Activated CD8-positive, alpha-beta memory T cell treated with anti-CD3 and anti-CD28 coated beads for 4 hours (primary cell): ENCODE measurements around the gene ATG16L1.

Experiments used
- DNase-seq, 2 donors: peaks; one replicate each; pipeline ENCODE4 v3.0.0-alpha.2; 2020; ENCODE audit warnings: low read depth in 2 of 2

Gene ATG16L1

DNA sequence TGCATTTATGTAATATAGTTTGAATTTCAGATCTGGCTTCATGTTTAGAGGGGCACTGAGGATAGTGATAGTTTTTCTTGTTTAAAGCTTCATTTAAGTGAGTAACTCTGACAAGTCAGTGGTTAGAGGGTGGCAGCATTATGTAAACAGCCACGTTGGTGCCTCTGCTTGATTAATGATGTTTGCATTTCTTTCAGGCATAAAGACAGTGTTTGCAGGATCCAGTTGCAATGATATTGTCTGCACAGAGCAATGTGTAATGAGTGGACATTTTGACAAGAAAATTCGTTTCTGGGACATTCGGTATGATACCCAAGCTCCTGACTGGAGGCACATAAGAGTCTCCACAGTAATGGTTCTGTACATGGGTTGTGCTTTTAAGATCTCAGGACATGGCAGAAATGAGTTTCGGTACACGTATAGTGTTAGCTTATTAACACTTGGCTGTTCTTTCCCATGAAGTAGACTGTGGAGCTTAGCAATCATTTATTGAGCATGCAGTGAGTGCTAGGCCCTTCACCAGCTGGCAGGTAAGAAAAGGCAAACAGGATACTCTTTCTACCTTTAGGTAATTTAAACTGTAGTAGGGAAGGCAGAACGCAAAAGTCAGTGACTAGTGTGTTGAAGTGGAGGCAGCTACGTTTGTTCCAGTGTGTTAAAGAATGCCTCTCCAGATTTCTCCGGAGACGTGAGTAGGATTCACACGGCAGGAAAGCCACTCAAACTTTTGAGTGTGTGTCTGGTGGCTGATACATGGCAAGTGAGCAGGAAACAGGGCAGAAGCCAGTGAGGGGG is 38.8 kb downstream of the ATG16L1 start:
- DNase-seq: no peak

DNA sequence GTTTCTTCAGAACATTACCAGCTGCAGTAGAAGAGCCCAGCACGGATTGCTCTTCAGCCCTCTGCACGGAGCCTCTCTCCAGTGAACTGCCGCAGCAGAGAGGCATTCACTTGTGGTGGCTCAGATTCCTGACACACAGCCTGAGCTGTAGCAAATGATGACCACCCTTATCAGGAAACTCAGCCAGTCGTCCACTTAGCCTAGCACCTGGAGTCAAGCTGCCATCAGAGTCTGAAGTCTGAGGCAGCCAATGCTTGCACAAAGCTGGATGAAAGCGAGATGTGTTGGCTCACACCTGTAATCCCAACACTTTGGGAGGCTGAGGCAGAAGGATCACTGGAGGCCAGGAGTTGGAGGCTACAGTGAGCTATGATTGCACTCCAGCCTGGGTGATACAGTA is 44.4 kb downstream of the ATG16L1 start:
- no peak for DNase-seq

GRCh38 chr2:233297076-233297475 is 45.6 kb downstream of the ATG16L1 start:
- no peak for DNase-seq

DNA sequence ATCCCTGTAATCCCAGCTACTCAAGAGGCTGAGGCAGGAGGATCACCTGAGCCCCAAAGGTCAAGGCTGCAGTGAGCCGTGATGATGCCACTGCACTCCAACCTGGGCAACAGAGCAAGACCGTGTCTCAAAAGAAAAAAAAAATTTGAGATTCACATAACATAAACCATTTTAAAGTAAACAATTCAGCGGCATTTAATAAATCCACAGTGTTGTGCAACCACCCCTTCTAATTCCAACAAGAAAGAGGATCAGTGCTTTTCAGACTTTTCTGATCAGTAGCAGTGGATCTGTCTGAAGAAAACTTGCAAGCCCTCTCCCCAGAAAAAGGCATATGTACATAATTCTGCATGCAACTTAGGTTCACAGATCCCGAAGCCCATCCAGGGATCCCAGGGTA is 48.9 kb downstream of the ATG16L1 start:
- no peak for DNase-seq

DNA sequence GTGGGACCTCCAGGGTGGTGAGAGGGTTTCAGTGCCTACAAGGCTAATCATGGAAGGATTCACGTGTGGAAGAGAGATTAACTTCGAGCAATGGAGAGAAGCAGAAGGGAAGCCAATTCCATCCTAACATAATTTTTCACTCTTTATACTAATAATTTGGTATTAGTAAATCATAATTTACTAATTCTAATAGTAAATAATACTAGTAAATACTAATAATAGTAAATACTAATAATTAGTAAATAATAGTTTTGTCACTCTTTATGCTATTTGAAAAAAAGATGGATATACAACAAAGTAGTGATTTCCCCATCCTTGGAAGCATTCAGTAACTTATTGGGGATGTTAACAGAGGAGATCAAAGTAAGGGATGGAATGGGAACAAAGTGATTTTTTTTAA is 49.8 kb downstream of the ATG16L1 start:
- DNase-seq: no peak

DNA sequence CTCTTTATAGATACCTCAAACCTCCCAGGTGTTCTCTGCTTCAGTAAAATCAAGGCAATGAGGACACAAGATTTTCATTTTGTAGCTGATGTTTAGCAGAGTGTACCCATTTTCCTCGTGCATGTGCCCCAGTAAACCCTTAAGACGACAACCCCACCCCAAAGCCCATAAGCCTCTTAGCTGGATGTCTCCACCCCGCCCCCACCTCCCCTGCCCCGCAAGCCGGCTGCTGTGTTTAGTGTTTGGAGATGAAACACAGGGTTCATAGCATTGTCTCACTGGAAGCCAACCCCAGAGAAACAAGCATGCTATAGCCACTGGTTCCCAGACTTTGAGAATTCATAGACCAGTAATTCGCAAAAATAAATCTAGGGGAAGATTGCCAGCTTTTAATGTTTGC is 50.3 kb downstream of the ATG16L1 start:
- no peak for DNase-seq

DNA sequence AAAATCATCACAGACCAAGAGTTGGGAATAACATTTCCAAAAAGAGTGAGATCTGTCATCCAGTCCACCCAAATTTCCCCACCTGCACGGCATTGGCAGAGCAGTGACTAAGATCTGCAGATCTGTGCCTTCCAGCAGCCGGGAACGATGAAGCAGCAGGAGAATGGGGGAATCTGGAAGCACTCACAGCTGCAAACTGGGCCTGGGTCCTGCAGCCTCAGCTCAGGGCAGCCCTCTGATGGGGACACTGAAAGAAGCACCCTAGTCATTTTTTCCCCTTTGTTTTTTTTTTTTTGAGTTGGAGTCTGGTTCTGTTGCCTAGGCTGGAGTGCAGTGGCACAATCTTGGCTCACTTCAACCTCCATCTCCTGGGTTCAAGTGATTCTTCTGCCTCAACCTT is 51.8 kb downstream of the ATG16L1 start:
- DNase-seq: no peak

DNA sequence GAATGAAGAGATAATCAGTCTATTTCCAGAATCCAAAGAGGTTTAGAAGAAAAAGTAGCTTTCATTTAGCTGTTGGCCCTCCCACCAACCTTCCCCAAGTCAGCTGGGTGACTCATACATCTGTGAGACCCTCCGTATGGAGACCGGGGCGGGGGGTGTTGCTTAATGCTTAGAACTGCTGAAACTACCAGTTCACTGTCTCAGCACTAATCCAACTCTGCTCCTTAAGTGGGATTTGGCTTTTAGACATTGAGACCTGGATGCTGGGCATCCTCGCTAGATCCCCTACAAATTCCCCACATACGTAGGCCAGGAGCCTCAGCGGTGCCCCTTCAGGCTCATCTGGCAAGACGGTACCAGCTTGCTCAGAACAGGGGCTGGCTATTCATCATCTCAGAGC is 56.1 kb downstream of the ATG16L1 start, which contains the start of gene SAG:
TSS of gene SAG (plus strand) at position 252 of the 400 bp plus-strand sequence. CDS start 1,374 bp downstream, outside the sequence.
- DNase-seq: no peak

- no peak for DNase-seq
These were observed 59.9 kb downstream of the ATG16L1 start for GRCh38 chr2:233311241-233311926.

- no peak for DNase-seq
These were observed 61.4 kb downstream of the ATG16L1 start for GRCh38 chr2:233312874-233313273.

DNA sequence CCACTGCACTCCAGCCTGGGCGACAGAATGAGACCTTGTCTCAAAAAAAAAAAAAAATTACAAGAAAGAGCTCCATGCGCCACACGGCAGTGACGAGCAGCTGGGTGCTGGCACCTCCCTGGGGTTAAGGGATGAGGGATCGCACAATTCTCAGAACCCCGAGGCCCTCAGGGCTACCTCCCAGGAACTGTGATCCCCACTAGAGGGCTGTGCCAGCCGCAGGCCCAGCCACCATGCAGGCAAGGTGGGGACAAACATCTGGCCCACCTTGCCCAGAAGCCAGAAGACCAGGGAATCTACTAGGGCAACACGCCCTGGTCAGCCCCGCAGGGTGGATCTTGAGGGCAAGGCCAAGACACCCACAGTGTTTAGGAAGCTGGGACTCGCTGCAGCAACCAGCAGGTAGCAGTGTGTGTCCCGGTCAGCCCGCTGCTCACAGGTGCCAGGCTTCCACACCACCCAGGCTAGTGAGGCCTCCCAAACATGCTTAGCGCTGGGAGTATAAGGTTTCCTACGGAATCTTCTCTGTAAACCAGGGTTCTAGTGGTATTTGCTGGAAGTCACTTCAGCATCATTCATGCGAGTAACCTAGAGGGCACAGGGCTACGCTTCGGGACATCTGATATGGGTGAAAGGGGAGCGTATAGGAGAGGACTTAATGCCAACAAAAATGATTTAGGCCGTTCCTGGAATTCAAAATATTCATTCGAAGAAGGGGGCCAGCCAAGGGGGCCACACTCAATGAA is 62.9 kb downstream of the ATG16L1 start:
- no peak for DNase-seq

- no peak for DNase-seq
These were observed 65.9 kb downstream of the ATG16L1 start for GRCh38 chr2:233317196-233317943.

- DNase-seq: no peak
These were observed 67.8 kb downstream of the ATG16L1 start for GRCh38 chr2:233319256-233319655.

- no peak for DNase-seq
These were observed 69.0 kb downstream of the ATG16L1 start for GRCh38 chr2:233320470-233320869.

- no peak for DNase-seq
These were observed 69.7 kb downstream of the ATG16L1 start for GRCh38 chr2:233321166-233321565.

- DNase-seq: no peak
These were observed 72.4 kb downstream of the ATG16L1 start for GRCh38 chr2:233323851-233324250.

DNA sequence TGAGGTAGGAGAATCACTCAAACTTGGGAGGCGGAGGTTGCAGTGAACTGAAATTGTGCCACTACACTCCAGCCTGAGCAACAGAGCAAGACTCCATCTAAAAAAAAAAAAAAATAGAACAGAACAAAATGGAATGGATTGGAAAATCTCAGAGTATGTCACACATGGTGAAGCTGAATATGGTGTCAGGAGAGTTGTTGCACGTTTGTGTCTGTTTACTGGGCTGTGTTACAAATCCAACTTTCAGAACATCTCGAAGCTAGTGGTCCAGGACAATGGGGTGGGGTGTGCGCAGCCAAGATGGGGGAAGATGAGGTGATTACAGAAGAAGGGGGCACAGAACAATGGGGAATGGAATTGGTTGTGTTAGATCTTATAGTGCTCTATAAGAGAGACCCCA is 73.8 kb downstream of the ATG16L1 start:
- no peak for DNase-seq

GRCh38 chr2:233325814-233326213 is 74.3 kb downstream of the ATG16L1 start:
- no peak for DNase-seq

- no peak for DNase-seq
These were observed 75.0 kb downstream of the ATG16L1 start for GRCh38 chr2:233326500-233326899.

GRCh38 chr2:233328922-233329321 is 77.4 kb downstream of the ATG16L1 start:
- DNase-seq: no peak

DNA sequence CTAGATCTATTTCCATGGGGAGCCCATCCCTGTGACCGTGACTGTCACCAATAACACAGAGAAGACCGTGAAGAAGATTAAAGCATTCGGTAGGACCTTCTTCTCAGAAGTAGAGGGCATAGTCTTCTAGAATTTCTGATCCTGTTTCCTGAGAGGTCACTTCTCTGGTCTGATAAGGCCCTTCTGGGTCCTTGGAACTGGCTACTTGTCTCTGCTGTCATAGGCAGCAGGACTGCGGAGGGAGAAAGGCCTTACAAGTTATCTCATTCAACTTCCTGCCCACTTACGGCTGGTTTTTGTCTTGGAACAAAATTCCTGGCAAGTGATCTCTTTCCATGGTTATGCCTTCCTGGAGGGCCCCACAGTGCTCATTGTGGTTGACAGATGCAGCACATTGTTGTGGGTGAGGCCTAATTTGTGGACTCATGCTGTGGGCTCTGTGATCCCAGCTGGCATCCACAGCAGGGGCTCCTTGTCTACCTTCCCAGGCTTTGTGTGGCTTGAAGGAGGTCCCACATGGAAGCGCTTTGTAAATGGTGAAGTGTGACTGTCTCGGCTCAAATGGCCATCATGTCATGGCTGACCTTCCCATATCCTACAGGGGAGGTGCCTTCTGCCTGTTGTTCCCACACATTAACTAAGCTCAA is 78.1 kb downstream of the ATG16L1 start:
- no peak for DNase-seq
